ENCODE measurements around the gene USP22. TPM values are rescaled to one million over a fixed set of nuclear protein-coding genes. Genes with fewer than 3 reads are reported as not detected.

Gene USP22
- total and polyA plus RNA-seq, 4 experiments from 2014 or later, result 14.4 to 140 (median 86.4) TPM

DNA sequence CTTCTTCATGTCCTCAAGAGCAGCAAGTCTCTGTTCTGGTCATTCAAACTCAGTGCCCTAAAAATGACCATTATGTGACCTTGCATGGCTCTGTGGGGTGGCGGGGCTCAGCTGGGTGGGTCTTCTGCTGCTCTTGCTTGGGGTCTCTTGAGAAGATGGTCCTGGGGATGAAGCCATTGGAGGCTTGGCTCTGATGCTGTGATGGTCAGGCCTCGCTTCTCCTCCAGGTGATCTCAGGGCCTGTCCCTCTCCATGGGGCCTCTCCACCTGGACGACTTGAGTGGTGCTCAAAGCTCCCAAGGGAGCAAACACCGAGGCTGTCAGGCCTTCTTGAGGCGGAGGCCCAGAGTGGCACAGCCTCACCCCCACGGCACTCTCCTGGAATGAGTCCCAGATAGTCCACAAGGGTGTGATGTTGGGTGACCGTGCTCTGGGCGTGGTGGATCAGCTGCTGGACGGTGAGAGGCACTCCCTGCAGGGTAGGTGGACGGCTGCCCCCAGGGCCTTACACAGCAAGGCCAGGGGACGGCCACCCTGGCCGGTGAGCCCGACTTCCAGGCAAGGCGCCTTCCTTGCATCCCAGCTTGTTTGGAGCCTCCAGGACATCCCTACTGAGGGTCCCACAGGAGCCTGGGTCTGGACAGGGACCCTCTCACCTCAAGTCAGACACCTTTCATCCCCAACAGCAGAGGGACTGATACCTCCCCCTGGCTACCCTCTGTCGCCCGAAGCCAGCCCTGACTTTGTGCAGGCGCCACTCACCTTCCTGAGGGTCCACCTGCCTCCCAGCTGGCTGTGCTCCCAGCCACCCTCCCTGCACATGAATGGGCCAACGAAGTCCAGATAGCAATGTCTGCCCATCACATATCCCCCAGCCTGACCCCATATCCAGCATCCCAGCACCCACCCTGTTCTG lies 48.7 kb downstream of the USP22 start:
- intact Hi-C loops (cut with micrococcal nuclease), result loop anchor here (2.0 to 5.0 kb wide), 2 partner anchors 49 to 872 kb away; partner anchors contain the start of gene USP22
- peaks cover 2 to 12% (median 10%) of the 10 kb centered on the region in 4 donors for H3K4me1 Mint-ChIP-seq
- Histone ChIP-seq H3K27ac (ENCODE audit: low read depth, low read length) (no peak overlapping the region), H3K4me3 (ENCODE audit: low read length in 2 of 2) (no peak overlapping the region), H3K9me3 (ENCODE audit: control insufficient read depth in 1 of 2, low read length in 2 of 2) (no peaks in the 10 kb centered on the region), H3K36me3 (ENCODE audit: insufficient read depth, low read length) (no peaks in the 10 kb centered on the region), H3K27me3 (ENCODE audit: insufficient read depth, low read length) (no peaks in the 10 kb centered on the region), H3K4me1 (ENCODE audit: insufficient read depth, low read length) (no peaks in the 10 kb centered on the region)
- POLR2A ChIA-PET (ENCODE audit: partially characterized antibody), result interaction anchor here (1.1 kb wide), 1 partner anchor 12 kb away, joined by 3 read pairs; no protein-coding TSS in a partner anchor
- peak overlapping the region in 1 of 7 donors; percentile 53 for H3K27ac Mint-ChIP-seq
- H3K36me3 Mint-ChIP-seq, result no peaks in the 10 kb centered on the region
- CTCF ChIA-PET (ENCODE audit: partially characterized antibody), result interaction anchor here (0.6 to 1.7 kb wide), 7 partner anchors 7 to 767 kb away, joined by 3 to 14 read pairs (median 8); no protein-coding TSS in a partner anchor
- DNase-seq, result no peak
- H3K4me3 Mint-ChIP-seq, result no peak overlapping the region
- H3K9me3 Mint-ChIP-seq, result no peaks in the 10 kb centered on the region
- no peaks in the 10 kb centered on the region for H3K27me3 Mint-ChIP-seq

DNA sequence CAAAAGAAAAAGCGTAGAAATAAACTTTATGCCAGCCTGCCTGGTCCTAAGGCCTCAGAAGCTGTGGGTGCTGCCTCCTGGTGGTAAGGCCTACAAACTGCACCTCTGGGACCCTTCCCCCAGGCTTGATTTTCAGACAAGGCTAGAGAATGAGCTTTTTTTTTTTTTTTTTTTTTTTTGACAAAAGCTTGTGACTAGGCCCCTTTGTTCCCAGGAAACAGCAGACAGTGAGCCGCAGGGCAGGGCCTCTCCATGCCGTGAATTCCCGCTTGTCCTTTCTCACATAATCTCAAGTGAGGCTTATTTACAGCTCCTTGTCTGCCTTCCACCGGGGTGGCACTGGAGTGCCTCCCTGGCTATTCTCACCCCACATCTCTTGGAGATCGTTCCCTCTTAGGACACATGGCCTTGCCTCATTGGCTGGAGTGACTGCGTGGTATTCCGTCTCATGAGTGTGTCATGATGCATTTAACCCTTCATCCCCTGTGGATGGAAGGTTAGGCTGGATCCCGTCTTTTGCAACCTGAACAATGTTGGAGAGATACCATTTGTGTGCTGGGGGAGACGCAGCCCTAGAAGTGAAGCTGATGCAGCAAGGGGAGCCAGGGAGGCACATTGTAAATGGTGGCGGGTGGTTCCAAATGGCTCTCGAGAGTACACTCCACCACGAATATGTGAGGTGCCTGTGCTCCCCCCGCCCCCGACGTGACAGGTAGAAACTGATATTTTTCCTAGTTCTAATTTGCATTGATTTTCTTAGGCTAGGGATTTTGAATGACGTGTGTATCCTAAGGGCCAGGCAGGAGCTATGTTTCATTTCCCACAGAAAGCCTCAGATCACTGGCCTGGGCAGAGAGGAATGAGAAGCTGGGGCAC lies 49.6 kb downstream of the USP22 start:
- H3K4me1 Mint-ChIP-seq, result peaks cover 0 to 5% (median 2%) of the 10 kb centered on the region in 4 donors

DNA sequence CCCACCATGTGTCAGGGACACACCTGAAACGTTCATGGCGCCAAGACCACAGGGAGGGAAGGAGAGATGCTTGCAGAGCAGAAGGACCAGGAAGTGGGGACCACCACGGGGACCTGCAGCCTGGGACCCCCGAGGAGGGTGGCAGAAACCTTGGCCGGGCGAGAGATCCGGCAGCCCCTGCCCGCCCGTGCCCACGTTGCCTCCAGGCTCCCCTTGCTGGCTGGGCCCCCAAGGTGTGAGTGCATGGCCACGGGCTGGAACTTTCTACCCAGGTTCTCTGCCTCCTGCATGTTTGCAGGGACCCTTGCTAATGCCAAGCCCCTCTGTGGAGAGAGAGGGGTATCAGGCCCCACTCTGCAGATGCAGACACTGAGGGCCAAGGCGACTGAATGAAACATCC lies 50.4 kb downstream of the USP22 start:
- Mint-ChIP-seq H3K4me3 (no peak overlapping the region), H3K36me3 (no peaks in the 10 kb centered on the region), H3K27ac (no peak overlapping the region), H3K9me3 (no peaks in the 10 kb centered on the region), H3K27me3 (no peaks in the 10 kb centered on the region), H3K4me1 (peaks cover 0 to 5% (median 2%) of the 10 kb centered on the region in 4 donors)
- intact Hi-C loops (cut with micrococcal nuclease), result loop anchor here (2.0 to 5.0 kb wide), 2 partner anchors 50 to 870 kb away; partner anchors contain the start of gene USP22
- no peaks in the 10 kb centered on the region for H3K4me1 ChIP-seq (ENCODE audit: insufficient read depth, low read length)
- no peaks in the 10 kb centered on the region for H3K27me3 ChIP-seq (ENCODE audit: insufficient read depth, low read length)
- H3K36me3 ChIP-seq (ENCODE audit: insufficient read depth, low read length), result no peaks in the 10 kb centered on the region
- CTCF ChIA-PET (ENCODE audit: partially characterized antibody), result interaction anchor here (0.7 to 1.7 kb wide), 9 partner anchors 9 to 870 kb away, joined by 3 to 14 read pairs (median 3); no protein-coding TSS in a partner anchor
- no peaks in the 10 kb centered on the region for H3K9me3 ChIP-seq (ENCODE audit: control insufficient read depth in 1 of 2, low read length in 2 of 2)
- POLR2A ChIA-PET (ENCODE audit: partially characterized antibody), result no interaction called here
- no peak overlapping the region for H3K4me3 ChIP-seq (ENCODE audit: low read length in 2 of 2)
- no peak overlapping the region for H3K27ac ChIP-seq (ENCODE audit: low read depth, low read length)
- no peak for DNase-seq

More for the DNA sequence above, 49.6 kb downstream of the USP22 start:
- peak; percentile 52 to 66 (median 57) for DNase-seq
- CTCF ChIA-PET (ENCODE audit: partially characterized antibody), result interaction anchor here (0.6 to 1.7 kb wide), 16 partner anchors 8 to 871 kb away, joined by 3 to 14 read pairs (median 4); no protein-coding TSS in a partner anchor
- H3K27me3 ChIP-seq (ENCODE audit: insufficient read depth, low read length), result no peaks in the 10 kb centered on the region
- no peaks in the 10 kb centered on the region for H3K4me1 ChIP-seq (ENCODE audit: insufficient read depth, low read length)
- no peak overlapping the region for H3K4me3 ChIP-seq (ENCODE audit: low read length in 2 of 2)
- no peak overlapping the region for H3K27ac ChIP-seq (ENCODE audit: low read depth, low read length)
- no peaks in the 10 kb centered on the region for H3K9me3 Mint-ChIP-seq
- no peaks in the 10 kb centered on the region for H3K36me3 Mint-ChIP-seq
- peak overlapping the region in 2 of 7 donors; percentile 17 to 46 for H3K27ac Mint-ChIP-seq
- H3K9me3 ChIP-seq (ENCODE audit: control insufficient read depth in 1 of 2, low read length in 2 of 2), result no peaks in the 10 kb centered on the region
- POLR2A ChIA-PET (ENCODE audit: partially characterized antibody), result no interaction called here
- H3K27me3 Mint-ChIP-seq, result no peaks in the 10 kb centered on the region
- intact Hi-C loops (cut with micrococcal nuclease), result loop anchor here (2.0 to 5.0 kb wide), 2 partner anchors 50 to 871 kb away; partner anchors contain the start of gene USP22
- H3K4me3 Mint-ChIP-seq, result peak overlapping the region in 1 of 8 donors; percentile 10
- no peaks in the 10 kb centered on the region for H3K36me3 ChIP-seq (ENCODE audit: insufficient read depth, low read length)

DNA sequence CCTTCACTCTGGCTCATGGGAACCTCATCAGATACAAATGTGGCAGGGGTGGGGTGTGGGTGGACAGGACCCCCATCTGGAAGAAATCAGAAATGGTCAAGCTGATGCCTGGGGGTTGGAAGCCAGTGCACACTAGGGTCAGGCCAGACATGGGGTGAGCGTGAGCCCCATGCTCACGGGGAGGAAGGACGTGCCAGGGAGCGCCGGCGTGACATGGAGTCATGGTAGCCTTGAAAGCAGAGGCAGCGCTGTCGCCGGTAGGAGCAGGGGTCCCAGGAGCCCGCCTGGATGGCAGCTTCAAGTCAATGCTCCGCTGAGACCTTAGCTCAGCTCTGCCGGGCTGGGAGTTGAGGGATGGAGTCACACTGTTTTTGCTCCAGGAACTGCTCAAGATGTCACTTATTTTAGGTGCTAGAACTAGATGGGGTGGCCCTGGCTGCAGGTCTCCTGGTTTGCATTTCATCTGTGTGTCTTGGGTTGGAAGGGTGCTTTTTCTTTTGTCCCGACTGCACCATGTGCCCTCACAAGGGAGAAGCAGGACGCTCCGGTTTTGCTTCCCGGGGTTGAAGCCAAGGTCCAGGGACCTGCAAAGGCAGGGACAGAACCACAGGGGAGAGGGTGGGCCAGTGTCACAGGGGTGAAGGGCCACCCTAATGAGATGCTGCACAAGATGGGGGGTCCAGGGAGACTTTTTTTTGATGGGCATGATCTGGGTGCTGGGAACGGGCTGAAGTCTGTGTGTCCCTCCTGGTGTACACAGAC lies 51.4 kb downstream of the USP22 start:
- Histone ChIP-seq H3K27me3 (ENCODE audit: insufficient read depth, low read length) (no peaks in the 10 kb centered on the region), H3K36me3 (ENCODE audit: insufficient read depth, low read length) (no peaks in the 10 kb centered on the region), H3K4me3 (ENCODE audit: low read length in 2 of 2) (no peak overlapping the region), H3K4me1 (ENCODE audit: insufficient read depth, low read length) (no peaks in the 10 kb centered on the region), H3K9me3 (ENCODE audit: control insufficient read depth in 1 of 2, low read length in 2 of 2) (no peaks in the 10 kb centered on the region), H3K27ac (ENCODE audit: low read depth, low read length) (no peak overlapping the region)
- intact Hi-C loops (cut with micrococcal nuclease), result loop anchor here (2.0 to 5.0 kb wide), 2 partner anchors 51 to 869 kb away; partner anchors contain the start of gene USP22
- peaks cover 0 to 1% of the 10 kb centered on the region in 2 donors for H3K27me3 Mint-ChIP-seq
- DNase-seq, result no peak
- H3K9me3 Mint-ChIP-seq, result no peaks in the 10 kb centered on the region
- H3K4me3 Mint-ChIP-seq, result no peak overlapping the region
- POLR2A ChIA-PET (ENCODE audit: partially characterized antibody), result no interaction called here
- H3K4me1 Mint-ChIP-seq, result peaks cover 0 to 5% (median 2%) of the 10 kb centered on the region in 4 donors
- H3K36me3 Mint-ChIP-seq, result no peaks in the 10 kb centered on the region
- CTCF ChIA-PET (ENCODE audit: partially characterized antibody), result no interaction called here
- peak overlapping the region in 1 of 7 donors; percentile 37 for H3K27ac Mint-ChIP-seq

DNA sequence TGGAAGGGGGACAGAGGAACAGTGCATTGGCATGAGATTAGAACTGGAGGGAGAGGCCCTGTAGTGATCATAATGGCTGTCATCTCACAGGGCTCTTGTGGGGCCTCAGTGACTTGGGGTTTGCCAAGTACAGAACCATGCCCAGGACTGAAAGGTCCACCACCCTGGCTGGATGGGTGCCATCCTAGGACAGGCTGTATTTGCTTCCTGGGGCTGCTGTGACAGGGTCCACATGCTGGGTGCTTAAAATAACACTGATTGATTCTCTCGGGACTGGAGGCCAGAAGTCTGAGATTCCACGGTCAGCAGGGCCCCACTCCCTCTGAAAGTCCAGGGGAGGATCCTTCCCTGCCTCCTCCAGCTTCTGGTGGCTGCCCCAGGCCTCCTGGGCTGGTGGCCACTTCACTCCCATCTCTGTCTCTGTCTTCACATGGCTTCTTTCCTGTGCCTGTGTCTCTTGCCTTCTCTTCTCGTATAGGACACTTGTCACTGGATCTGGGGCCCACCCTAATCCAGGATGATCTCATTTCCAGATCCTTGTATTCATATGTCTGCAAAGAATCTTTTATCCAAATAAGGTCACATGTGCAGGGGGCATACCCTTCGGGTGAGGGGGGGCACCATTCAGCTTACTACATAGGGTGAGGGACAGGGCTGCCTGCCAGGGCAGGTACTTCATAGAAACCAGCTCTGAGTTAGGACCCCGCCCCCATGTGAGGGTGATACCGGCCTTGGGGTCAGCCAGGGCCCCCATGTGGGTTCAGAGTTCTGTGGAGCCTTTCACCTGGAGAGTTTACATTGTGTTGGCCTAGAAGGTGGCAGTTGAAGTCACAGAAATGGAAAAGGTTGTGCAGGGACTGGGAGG lies 52.6 kb downstream of the USP22 start:
- H3K4me1 Mint-ChIP-seq, result peaks cover 0 to 5% (median 2%) of the 10 kb centered on the region in 4 donors
- Histone ChIP-seq H3K4me3 (ENCODE audit: low read length in 2 of 2) (no peak overlapping the region), H3K9me3 (ENCODE audit: control insufficient read depth in 1 of 2, low read length in 2 of 2) (no peaks in the 10 kb centered on the region), H3K36me3 (ENCODE audit: insufficient read depth, low read length) (no peaks in the 10 kb centered on the region), H3K27me3 (ENCODE audit: insufficient read depth, low read length) (no peaks in the 10 kb centered on the region), H3K27ac (ENCODE audit: low read depth, low read length) (no peak overlapping the region), H3K4me1 (ENCODE audit: insufficient read depth, low read length) (no peaks in the 10 kb centered on the region)
- ChIA-PET CTCF (ENCODE audit: partially characterized antibody) (no interaction called here), POLR2A (ENCODE audit: partially characterized antibody) (no interaction called here)
- no peak overlapping the region for H3K4me3 Mint-ChIP-seq
- no peaks in the 10 kb centered on the region for H3K9me3 Mint-ChIP-seq
- peaks cover 0 to 1% of the 10 kb centered on the region in 2 donors for H3K27me3 Mint-ChIP-seq
- no peaks in the 10 kb centered on the region for H3K36me3 Mint-ChIP-seq
- peak overlapping the region in 1 of 7 donors; percentile 8 for H3K27ac Mint-ChIP-seq
- DNase-seq, result no peak
- intact Hi-C loops (cut with micrococcal nuclease), result loop anchor here (5.0 kb wide), 1 partner anchor 868 kb away; no protein-coding TSS in a partner anchor

DNA sequence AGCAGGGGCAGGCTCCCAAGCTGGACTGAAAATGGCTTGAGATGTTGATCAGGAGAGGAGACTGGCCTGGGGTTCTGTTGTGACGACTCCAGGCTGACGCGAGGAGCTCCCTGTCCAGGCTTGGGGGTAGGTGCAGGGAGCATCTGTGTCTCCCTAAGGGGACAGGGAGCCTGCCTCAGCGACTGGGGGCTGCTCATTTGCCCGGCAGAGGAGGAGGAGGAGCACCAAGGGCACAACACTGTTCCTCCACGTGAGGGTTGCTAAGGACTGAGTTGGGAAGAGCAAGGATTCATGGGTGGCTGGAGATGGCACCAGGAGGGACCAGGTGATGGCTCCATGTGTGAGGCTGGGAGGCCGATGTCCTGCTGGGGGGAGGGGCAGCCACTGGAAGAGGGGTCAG lies 53.3 kb downstream of the USP22 start:
- no peaks in the 10 kb centered on the region for H3K4me1 ChIP-seq (ENCODE audit: insufficient read depth, low read length)
- Mint-ChIP-seq H3K4me1 (peaks cover 0 to 5% (median 2%) of the 10 kb centered on the region in 4 donors), H3K9me3 (no peaks in the 10 kb centered on the region), H3K4me3 (no peak overlapping the region), H3K36me3 (no peaks in the 10 kb centered on the region), H3K27ac (no peak overlapping the region), H3K27me3 (peaks cover 0 to 1% of the 10 kb centered on the region in 2 donors)
- no peaks in the 10 kb centered on the region for H3K9me3 ChIP-seq (ENCODE audit: control insufficient read depth in 1 of 2, low read length in 2 of 2)
- DNase-seq, result no peak
- intact Hi-C loops (cut with micrococcal nuclease), result no loop called here
- H3K4me3 ChIP-seq (ENCODE audit: low read length in 2 of 2), result no peak overlapping the region
- H3K27ac ChIP-seq (ENCODE audit: low read depth, low read length), result no peak overlapping the region
- CTCF ChIA-PET (ENCODE audit: partially characterized antibody), result no interaction called here
- H3K27me3 ChIP-seq (ENCODE audit: insufficient read depth, low read length), result no peaks in the 10 kb centered on the region
- no peaks in the 10 kb centered on the region for H3K36me3 ChIP-seq (ENCODE audit: insufficient read depth, low read length)
- POLR2A ChIA-PET (ENCODE audit: partially characterized antibody), result no interaction called here
